ENCODE data around the gene UBE2D3.

The UBE2D3 gene

DNA sequence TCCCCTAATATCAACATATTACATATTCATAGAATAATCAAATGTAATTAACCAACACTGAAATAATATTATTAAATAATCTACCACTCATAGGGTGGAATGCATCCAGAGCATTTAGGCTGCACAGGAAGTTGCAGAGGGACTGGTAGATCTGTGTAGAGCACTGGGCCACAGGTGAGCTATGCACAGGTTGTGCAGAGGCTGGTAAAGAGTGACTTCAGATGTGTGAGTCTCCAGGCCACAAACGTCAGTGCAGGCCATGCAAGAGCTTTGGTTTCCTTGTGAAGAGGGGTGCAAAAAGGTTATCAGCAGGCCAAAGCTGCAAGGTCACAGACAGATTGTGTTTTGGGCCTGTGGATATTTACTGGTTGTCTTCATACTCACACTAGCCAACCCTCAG, 41.1 kb downstream of the UBE2D3 start:
- H3K4me1 ChIP-seq (ENCODE audit: insufficient read depth, low read length, poor library complexity, severe bottlenecking), result no peaks in the 10 kb centered on the region
- peaks cover 2% of the 10 kb centered on the region; the same call in 1 of the 2 replicates for H3K36me3 ChIP-seq (ENCODE audit: insufficient read depth, low read length)
- TF ChIP-seq EZH2phosphoT487 (IDR thresholded peaks at IDR 0.05; ENCODE audit: borderline replicate concordance) (no peak), CTCF (conservative IDR thresholded peaks at IDR 0.05; ENCODE audit: low read length) (no peak)
- no peak overlapping the region for H2AFZ ChIP-seq (ENCODE audit: low read length)
- H3F3A ChIP-seq (ENCODE audit: low read depth), result no peaks in the 10 kb centered on the region
- H3K9me3 ChIP-seq (ENCODE audit: insufficient read depth, low read depth, low read length), result no peaks in the 10 kb centered on the region
- H3K4me2 ChIP-seq (ENCODE audit: low read depth, low read length, poor library complexity, severe bottlenecking), result no peak overlapping the region
- H4K20me1 ChIP-seq (ENCODE audit: insufficient read depth, low read length, poor library complexity, severe bottlenecking), result no peaks in the 10 kb centered on the region
- H3K9ac ChIP-seq (ENCODE audit: low read depth, low read length, poor library complexity, severe bottlenecking), result no peak overlapping the region
- H3K27me3 ChIP-seq (ENCODE audit: insufficient read depth, low read length, poor library complexity, severe bottlenecking), result no peaks in the 10 kb centered on the region
- H3K79me2 ChIP-seq (ENCODE audit: insufficient read depth, low read length), result no peaks in the 10 kb centered on the region
- no peak overlapping the region for H3K4me3 ChIP-seq (ENCODE audit: low read length, poor library complexity, severe bottlenecking)
- no peaks in the 10 kb centered on the region for H3K9me2 ChIP-seq (replicated peaks; ENCODE audit: low read depth, low read length)

GRCh38 chr4:102783006-102783405, 44.3 kb downstream of the UBE2D3 start:
- Histone ChIP-seq H3K36me3 (ENCODE audit: insufficient read depth, low read length) (no peaks in the 10 kb centered on the region), H3K9ac (ENCODE audit: low read depth, low read length, poor library complexity, severe bottlenecking) (no peak overlapping the region), H3K4me2 (ENCODE audit: low read depth, low read length, poor library complexity, severe bottlenecking) (no peak overlapping the region), H3K9me3 (ENCODE audit: insufficient read depth, low read depth, low read length) (no peaks in the 10 kb centered on the region), H4K20me1 (ENCODE audit: insufficient read depth, low read length, poor library complexity, severe bottlenecking) (no peaks in the 10 kb centered on the region), H2AFZ (ENCODE audit: low read length) (no peak overlapping the region), H3K4me1 (ENCODE audit: insufficient read depth, low read length, poor library complexity, severe bottlenecking) (peaks cover 6% of the 10 kb centered on the region), H3K27me3 (ENCODE audit: insufficient read depth, low read length, poor library complexity, severe bottlenecking) (no peaks in the 10 kb centered on the region), H3K79me2 (ENCODE audit: insufficient read depth, low read length) (no peaks in the 10 kb centered on the region), H3K4me3 (ENCODE audit: low read length, poor library complexity, severe bottlenecking) (no peak overlapping the region), H3K9me2 (replicated peaks; ENCODE audit: low read depth, low read length) (no peaks in the 10 kb centered on the region), H3F3A (ENCODE audit: low read depth) (no peaks in the 10 kb centered on the region)
- TF ChIP-seq EZH2phosphoT487 (IDR thresholded peaks at IDR 0.05; ENCODE audit: borderline replicate concordance) (no peak), CTCF (conservative IDR thresholded peaks at IDR 0.05; ENCODE audit: low read length) (no peak)

DNA sequence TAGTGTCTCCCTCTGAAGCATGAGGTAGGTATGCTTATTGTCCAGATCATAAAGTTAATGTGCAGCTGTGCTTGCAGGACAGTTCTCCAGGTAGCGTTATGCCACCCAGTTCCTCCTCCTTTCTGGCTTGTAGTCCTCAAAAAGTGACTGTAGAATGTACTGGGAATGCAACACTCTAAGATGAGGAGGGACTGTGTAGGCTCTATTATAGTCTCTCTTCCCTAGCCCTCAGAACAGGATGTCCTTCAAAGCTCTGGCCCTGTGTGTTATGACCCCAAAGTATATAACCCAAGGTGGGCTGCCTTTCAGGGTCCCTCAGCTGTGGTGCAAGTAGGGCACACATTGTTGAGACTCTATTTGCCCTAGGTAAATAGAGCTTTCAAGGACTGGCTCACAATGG, 45.8 kb downstream of the UBE2D3 start:
- Histone ChIP-seq H3K27me3 (ENCODE audit: insufficient read depth, low read length, poor library complexity, severe bottlenecking) (no peaks in the 10 kb centered on the region), H3K9me2 (replicated peaks; ENCODE audit: low read depth, low read length) (no peaks in the 10 kb centered on the region), H4K20me1 (ENCODE audit: insufficient read depth, low read length, poor library complexity, severe bottlenecking) (no peaks in the 10 kb centered on the region), H3K9ac (ENCODE audit: low read depth, low read length, poor library complexity, severe bottlenecking) (no peak overlapping the region), H2AFZ (ENCODE audit: low read length) (no peak overlapping the region), H3F3A (ENCODE audit: low read depth) (no peaks in the 10 kb centered on the region), H3K79me2 (ENCODE audit: insufficient read depth, low read length) (no peaks in the 10 kb centered on the region), H3K9me3 (ENCODE audit: insufficient read depth, low read depth, low read length) (no peaks in the 10 kb centered on the region), H3K36me3 (ENCODE audit: insufficient read depth, low read length) (no peaks in the 10 kb centered on the region), H3K4me1 (ENCODE audit: insufficient read depth, low read length, poor library complexity, severe bottlenecking) (peaks cover 6% of the 10 kb centered on the region), H3K4me3 (ENCODE audit: low read length, poor library complexity, severe bottlenecking) (no peak overlapping the region), H3K4me2 (ENCODE audit: low read depth, low read length, poor library complexity, severe bottlenecking) (no peak overlapping the region)
- TF ChIP-seq CTCF (conservative IDR thresholded peaks at IDR 0.05; ENCODE audit: low read length), result no peak
- TF ChIP-seq EZH2phosphoT487 (IDR thresholded peaks at IDR 0.05; ENCODE audit: borderline replicate concordance), result no peak

Measured in Loucy (cell line).